Adipocyte (in vitro differentiated cells): ENCODE data around the gene DNAJC4.
A peak's percentile ranks its signal among the peaks of the same experiment; 100 is the strongest.

Experiments used
- DNase-seq: peaks from one replicate; pipeline ENCODE4 v3.0.0-alpha.2; 2015; ENCODE audit warnings: low read depth
- H3K27me3 ChIP-seq: replicated peaks from 2 replicates; pipeline ENCODE4 v1.7.0; 2013; ENCODE audit warnings: mild to moderate bottlenecking, low read length, moderate library complexity; ENCODE audit not compliant: control insufficient read depth, insufficient read depth
- H3K36me3 ChIP-seq: 2 replicates; pipeline ENCODE4 v1.7.0; 2013; ENCODE audit warnings: low read length, mild to moderate bottlenecking, moderate library complexity; ENCODE audit not compliant: control insufficient read depth, insufficient read depth, severe bottlenecking
- H3K4me1 ChIP-seq: 2 replicates; pipeline ENCODE4 v1.7.0; 2013; ENCODE audit warnings: mild to moderate bottlenecking, low read length, moderate library complexity; ENCODE audit not compliant: control insufficient read depth, insufficient read depth
- H3K4me3 ChIP-seq: 2 replicates; pipeline ENCODE4 v1.7.0; 2013; ENCODE audit warnings: mild to moderate bottlenecking, low read length, moderate library complexity
- H3K9ac ChIP-seq: 2 replicates; pipeline ENCODE4 v1.7.0; 2013; ENCODE audit warnings: mild to moderate bottlenecking, low read length, moderate library complexity
- H3K9me3 ChIP-seq: 2 replicates; pipeline ENCODE4 v1.7.0; 2013; ENCODE audit warnings: mild to moderate bottlenecking, low read length, moderate library complexity; ENCODE audit not compliant: control insufficient read depth

Gene DNAJC4

GRCh38 chr11:64256300-64256699, 26.0 kb downstream of the DNAJC4 start:
- H3K27me3 ChIP-seq, result no peaks in the 10 kb centered on the region
- H3K9ac ChIP-seq, result no peak overlapping the region
- peaks cover 46% of the 10 kb centered on the region for H3K36me3 ChIP-seq
- no peaks in the 10 kb centered on the region for H3K9me3 ChIP-seq
- peaks cover 15% of the 10 kb centered on the region for H3K4me1 ChIP-seq
- no peak for DNase-seq
- H3K4me3 ChIP-seq, result no peak overlapping the region

GRCh38 chr11:64258356-64258755, 28.0 kb downstream of the DNAJC4 start:
- Histone ChIP-seq H3K4me1 (peaks cover 3% of the 10 kb centered on the region), H3K27me3 (no peaks in the 10 kb centered on the region), H3K9me3 (no peaks in the 10 kb centered on the region), H3K36me3 (peaks cover 66% of the 10 kb centered on the region), H3K9ac (no peak overlapping the region), H3K4me3 (no peak overlapping the region)
- no peak for DNase-seq

GRCh38 chr11:64258946-64259532, 28.7 kb downstream of the DNAJC4 start:
- peaks cover 73% of the 10 kb centered on the region for H3K36me3 ChIP-seq
- H3K4me3 ChIP-seq, result no peak overlapping the region
- no peaks in the 10 kb centered on the region for H3K27me3 ChIP-seq

GRCh38 chr11:64259533-64260067, 29.3 kb downstream of the DNAJC4 start:
- Histone ChIP-seq H3K9me3 (no peaks in the 10 kb centered on the region), H3K9ac (no peak overlapping the region), H3K4me3 (no peak overlapping the region), H3K27me3 (no peaks in the 10 kb centered on the region), H3K36me3 (peaks cover 73% of the 10 kb centered on the region), H3K4me1 (no peaks in the 10 kb centered on the region)
- no peak for DNase-seq

More at GRCh38 chr11:64258946-64259532, 28.7 kb downstream of the DNAJC4 start:
- Histone ChIP-seq H3K4me1 (no peaks in the 10 kb centered on the region), H3K9ac (no peak overlapping the region), H3K9me3 (no peaks in the 10 kb centered on the region)
- DNase-seq, result no peak

- Histone ChIP-seq H3K36me3 (peaks cover 72% of the 10 kb centered on the region), H3K9me3 (no peaks in the 10 kb centered on the region), H3K4me3 (no peak overlapping the region), H3K27me3 (no peaks in the 10 kb centered on the region), H3K9ac (no peak overlapping the region), H3K4me1 (no peaks in the 10 kb centered on the region)
- no peak for DNase-seq
Observed at GRCh38 chr11:64260147-64260708, 29.9 kb downstream of the DNAJC4 start.

- Histone ChIP-seq H3K9me3 (no peaks in the 10 kb centered on the region), H3K4me3 (no peak overlapping the region), H3K27me3 (no peaks in the 10 kb centered on the region), H3K9ac (no peak overlapping the region), H3K4me1 (no peaks in the 10 kb centered on the region), H3K36me3 (peaks cover 72% of the 10 kb centered on the region)
- no peak for DNase-seq
Observed at GRCh38 chr11:64261556-64262080, 31.3 kb downstream of the DNAJC4 start.

GRCh38 chr11:64262271-64263002, 32.1 kb downstream of the DNAJC4 start:
- Histone ChIP-seq H3K36me3 (peaks cover 70% of the 10 kb centered on the region), H3K9ac (peak overlapping the region; percentile 46), H3K27me3 (no peaks in the 10 kb centered on the region), H3K9me3 (no peaks in the 10 kb centered on the region), H3K4me3 (no peak overlapping the region), H3K4me1 (peaks cover 4% of the 10 kb centered on the region)
- DNase-seq, result no peak

GRCh38 chr11:64263021-64263946, 32.9 kb downstream of the DNAJC4 start:
- no peak overlapping the region for H3K4me3 ChIP-seq
- H3K4me1 ChIP-seq, result peaks cover 12% of the 10 kb centered on the region
- peaks cover 63% of the 10 kb centered on the region for H3K36me3 ChIP-seq
- no peak for DNase-seq
- H3K27me3 ChIP-seq, result no peaks in the 10 kb centered on the region
- peak overlapping the region; percentile 46 for H3K9ac ChIP-seq
- H3K9me3 ChIP-seq, result no peaks in the 10 kb centered on the region

- Histone ChIP-seq H3K36me3 (peaks cover 57% of the 10 kb centered on the region), H3K4me1 (peaks cover 19% of the 10 kb centered on the region), H3K4me3 (no peak overlapping the region), H3K9ac (no peak overlapping the region), H3K27me3 (no peaks in the 10 kb centered on the region), H3K9me3 (no peaks in the 10 kb centered on the region)
- DNase-seq, result no peak
Observed at GRCh38 chr11:64263947-64264317, 33.6 kb downstream of the DNAJC4 start.

GRCh38 chr11:64264371-64264852, 34.1 kb downstream of the DNAJC4 start:
- peaks cover 52% of the 10 kb centered on the region for H3K36me3 ChIP-seq
- H3K27me3 ChIP-seq, result no peaks in the 10 kb centered on the region
- no peak for DNase-seq
- H3K4me3 ChIP-seq, result no peak overlapping the region
- H3K9me3 ChIP-seq, result no peaks in the 10 kb centered on the region
- no peak overlapping the region for H3K9ac ChIP-seq
- H3K4me1 ChIP-seq, result peaks cover 21% of the 10 kb centered on the region
